ENCODE data around the gene CAMTA1.

GRCh38 chr1:6850537-6850936 lies 65.3 kb downstream of the CAMTA1 start:
- no peak for TF ChIP-seq GLIS3 (CRISPR knock-in tag; IDR thresholded peaks at IDR 0.05)
- no peak for TF ChIP-seq ARNTL (CRISPR knock-in tag; IDR thresholded peaks at IDR 0.05; ENCODE audit: borderline replicate concordance, low read depth)
- TF ChIP-seq, protein P1, sequence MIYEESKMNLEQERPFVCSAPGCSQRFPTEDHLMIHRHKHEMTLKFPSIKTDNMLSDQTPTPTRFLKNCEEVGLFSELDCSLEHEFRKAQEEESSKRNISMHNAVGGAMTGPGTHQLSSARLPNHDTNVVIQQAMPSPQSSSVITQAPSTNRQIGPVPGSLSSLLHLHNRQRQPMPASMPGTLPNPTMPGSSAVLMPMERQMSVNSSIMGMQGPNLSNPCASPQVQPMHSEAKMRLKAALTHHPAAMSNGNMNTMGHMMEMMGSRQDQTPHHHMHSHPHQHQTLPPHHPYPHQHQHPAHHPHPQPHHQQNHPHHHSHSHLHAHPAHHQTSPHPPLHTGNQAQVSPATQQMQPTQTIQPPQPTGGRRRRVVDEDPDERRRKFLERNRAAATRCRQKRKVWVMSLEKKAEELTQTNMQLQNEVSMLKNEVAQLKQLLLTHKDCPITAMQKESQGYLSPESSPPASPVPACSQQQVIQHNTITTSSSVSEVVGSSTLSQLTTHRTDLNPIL (CRISPR knock-in tag; IDR thresholded peaks at IDR 0.05; ENCODE audit: low read depth) = no peak
